ENCODE measurements around the gene CDKN2D.
"Not testable (repeated sequence)": the region's sequence is repeated elsewhere in the genome, so short reads cannot be mapped to it uniquely, and the experiment has no call there.

GRCh38 chr19:10539016-10539415, 29.8 kb downstream of the CDKN2D start:
- not testable (repeated sequence) for TF ChIP-seq CTCF, POLR2A (IDR thresholded peaks at IDR 0.05)

All from prostate gland (tissue), 2 donors.